H1 (cell line): ENCODE data around the gene CERS5. TPM values are rescaled to one million over a fixed set of nuclear protein-coding genes. Genes with fewer than 3 reads are reported as not detected.

ENCODE experiments used
- CTCF ChIA-PET: fragments of 300-600 bp; sonication (Branson Sonifier 250); formaldehyde crosslinking; loops from one replicate; lab custom pipeline; 2021; ENCODE audit not compliant: partially characterized antibody; lab: Charles Lee
- POLR2A ChIA-PET: fragments of 300-600 bp; sonication (Branson Sonifier 250); formaldehyde crosslinking; loops from one replicate; lab custom pipeline; 2021; ENCODE audit warnings: inconsistent platforms; ENCODE audit not compliant: partially characterized antibody; lab: Charles Lee
- DNase-seq, 2 experiments: peaks; one replicate each; pipeline versions ENCODE4 v3.0.0 to v3.0.0-alpha.2; 2010 to 2022; ENCODE audit warnings: low spot score in 2 of 2, low read depth in 1 of 2, mixed read lengths in 1 of 2
- FAIRE-seq: peaks from 2 replicates; lab custom pipeline; 2011; peaks lifted over from hg19 to GRCh38; lab: Jason Lieb, UNC
- H2AFZ ChIP-seq: 2 replicates; pipeline ENCODE4 v1.8.1; 2012; ENCODE audit warnings: low read length, inconsistent platforms
- H2AK5ac ChIP-seq: 2 replicates; pipeline ENCODE4 v1.6.1; 2013; ENCODE audit warnings: low read depth, low read length
- H2BK120ac ChIP-seq: replicated peaks from 2 replicates; pipeline ENCODE3; 2013; ENCODE audit warnings: low read depth, low read length, inconsistent platforms
- H2BK12ac ChIP-seq: 2 replicates; pipeline ENCODE4 v1.6.1; 2013; ENCODE audit warnings: low read depth, low read length
- H2BK15ac ChIP-seq: 2 replicates; pipeline ENCODE4 v1.6.1; 2013; ENCODE audit warnings: low read length
- H2BK20ac ChIP-seq: 2 replicates; pipeline ENCODE4 v1.6.1; 2013; ENCODE audit warnings: low read length
- H2BK5ac ChIP-seq: 2 replicates; pipeline ENCODE4 v1.6.1; 2013; ENCODE audit warnings: low read depth, low read length
- H3K14ac ChIP-seq: 2 replicates; pipeline ENCODE4 v1.6.1; 2013; ENCODE audit warnings: inconsistent platforms; ENCODE audit not compliant: insufficient read length
- H3K18ac ChIP-seq: 2 replicates; pipeline ENCODE4 v1.6.1; 2013; ENCODE audit warnings: low read length; ENCODE audit errors: extremely low read depth
- H3K23ac ChIP-seq: 2 replicates; pipeline ENCODE4 v1.6.1; 2013; ENCODE audit warnings: inconsistent platforms; ENCODE audit not compliant: insufficient read length
- H3K23me2 ChIP-seq: 2 replicates; pipeline ENCODE4 v1.6.1; 2013; ENCODE audit warnings: low read depth, low read length
- H3K27ac ChIP-seq: 2 replicates; pipeline ENCODE4 v1.6.1; 2011; ENCODE audit warnings: low read depth, low read length, inconsistent platforms
- H3K27me3 ChIP-seq, 4 experiments: replicated peaks in 1 of 4; 1 replicate in 1 of 4; 2 replicates in 3 of 4; pipeline versions ENCODE4 v1.6.1 to v1.8.1; 2011 to 2013; ENCODE audit warnings: low read length in 3 of 4, mild to moderate bottlenecking in 3 of 4, inconsistent platforms in 2 of 4, mixed read lengths in 2 of 4, moderate library complexity in 1 of 4; ENCODE audit not compliant: control insufficient read depth in 3 of 4, insufficient read depth in 3 of 4; ENCODE audit errors: extremely low read depth in 1 of 4
- H3K36me3 ChIP-seq, 4 experiments: 2 replicates each; pipeline versions ENCODE4 v1.6.1 to v1.8.1; 2011 to 2013; ENCODE audit warnings: mild to moderate bottlenecking in 4 of 4, low read length in 3 of 4, moderate library complexity in 2 of 4, control low read depth in 1 of 4, inconsistent platforms in 1 of 4; ENCODE audit not compliant: insufficient read depth in 4 of 4, control insufficient read depth in 2 of 4
- H3K4ac ChIP-seq: replicated peaks from 2 replicates; pipeline ENCODE3; 2013; ENCODE audit warnings: low read length, low read depth, mixed read lengths, inconsistent platforms; ENCODE audit not compliant: insufficient read length
- H3K4me1 ChIP-seq, 4 experiments: replicated peaks in 1 of 4; 1 replicate in 1 of 4; 2 replicates in 3 of 4; pipeline versions ENCODE4 v1.6.1 to v1.8.1; 2011 to 2013; ENCODE audit warnings: low read length in 3 of 4, inconsistent platforms in 2 of 4, mixed read lengths in 1 of 4; ENCODE audit not compliant: insufficient read depth in 4 of 4, control insufficient read depth in 3 of 4
- H3K4me2 ChIP-seq, 2 experiments: 2 replicates each; pipeline versions ENCODE4 v1.6.1 to v1.8.1; 2011 to 2013; ENCODE audit warnings: low read depth in 2 of 2, low read length in 2 of 2, control low read depth in 1 of 2, inconsistent platforms in 1 of 2, mild to moderate bottlenecking in 1 of 2; ENCODE audit not compliant: insufficient read depth in 1 of 2
- H3K4me3 ChIP-seq, 4 experiments: fragments of 200-600, 300-600 bp in 1 of 4; sonication (generic), shearing (Covaris generic), sonication (Bioruptor Twin) in 1 of 4; 2 replicates each; pipeline versions ENCODE4 v1.5.1 to v1.8.1; 2011 to 2016; ENCODE audit warnings: low read length in 4 of 4, low read depth in 3 of 4, control low read depth in 2 of 4, inconsistent platforms in 2 of 4, mild to moderate bottlenecking in 2 of 4, mixed read lengths in 1 of 4, moderate library complexity in 1 of 4; ENCODE audit not compliant: insufficient read depth in 2 of 4; ENCODE audit errors: extremely low read depth in 1 of 4
- H3K56ac ChIP-seq: replicated peaks from 2 replicates; pipeline ENCODE3; 2013; ENCODE audit warnings: low read depth, mild to moderate bottlenecking, mixed read lengths, low read length, inconsistent platforms; ENCODE audit not compliant: insufficient read length
- H3K79me1 ChIP-seq: 2 replicates; pipeline ENCODE4 v1.6.1; 2013; ENCODE audit warnings: low read depth, low read length, control low read depth
- H3K79me2 ChIP-seq, 2 experiments: 2 replicates each; pipeline versions ENCODE4 v1.6.1 to v1.8.1; 2012 to 2013; ENCODE audit warnings: low read length in 2 of 2, mild to moderate bottlenecking in 2 of 2, inconsistent platforms in 1 of 2; ENCODE audit not compliant: insufficient read depth in 2 of 2, control insufficient read depth in 1 of 2
- H3K9ac ChIP-seq, 4 experiments: replicated peaks in 1 of 4; 1 replicate in 1 of 4; 2 replicates in 3 of 4; pipeline versions ENCODE4 v1.6.1 to v1.8.1; 2011 to 2013; ENCODE audit warnings: low read depth in 3 of 4, low read length in 3 of 4, control low read depth in 2 of 4, mild to moderate bottlenecking in 2 of 4, moderate library complexity in 2 of 4, inconsistent platforms in 1 of 4; ENCODE audit errors: extremely low read depth in 1 of 4
- H3K9me3 ChIP-seq, 2 experiments: 2 replicates each; pipeline versions ENCODE4 v1.6.1 to v1.8.1; 2012 to 2013; ENCODE audit warnings: mild to moderate bottlenecking in 2 of 2, moderate library complexity in 2 of 2, control low read depth in 1 of 2, inconsistent platforms in 1 of 2, low read depth in 1 of 2, low read length in 1 of 2, mixed read lengths in 1 of 2; ENCODE audit not compliant: insufficient read depth in 2 of 2
- H4K20me1 ChIP-seq, 2 experiments: replicated peaks in 1 of 2; 2 replicates each; pipeline versions ENCODE3 to v1.8.1; 2011 to 2013; ENCODE audit warnings: inconsistent platforms in 2 of 2, low read length in 2 of 2, mild to moderate bottlenecking in 1 of 2; ENCODE audit not compliant: insufficient read depth in 2 of 2, control insufficient read depth in 1 of 2
- H4K5ac ChIP-seq: 2 replicates; pipeline ENCODE4 v1.6.1; 2013; ENCODE audit warnings: low read length, low read depth, mixed read lengths, inconsistent platforms; ENCODE audit not compliant: insufficient read length
- H4K8ac ChIP-seq: 2 replicates; pipeline ENCODE4 v1.8.0; 2013; ENCODE audit warnings: mild to moderate bottlenecking, moderate library complexity, low read length, inconsistent platforms; ENCODE audit not compliant: insufficient read depth; ENCODE audit errors: extremely low read depth
- H4K91ac ChIP-seq: replicated peaks from 2 replicates; pipeline ENCODE3; 2013; ENCODE audit warnings: low read length, mixed read lengths, inconsistent platforms; ENCODE audit not compliant: insufficient read length
- BCL11A ChIP-seq, 2 experiments: IDR thresholded peaks; one replicate each; pipeline ENCODE4 v1.6.1; 2011; ENCODE audit warnings: low read depth in 2 of 2, low read length in 2 of 2, mild to moderate bottlenecking in 2 of 2
- CHD1 ChIP-seq: IDR thresholded peaks from 2 replicates; pipeline ENCODE4 v1.6.1; 2012; ENCODE audit warnings: low read depth, low read length, improper control_type of control experiment
- CREB1 ChIP-seq: IDR thresholded peaks from 2 replicates; pipeline ENCODE4 v1.6.1; 2012; ENCODE audit warnings: inconsistent platforms
- CTBP2 ChIP-seq: IDR thresholded peaks from 2 replicates; pipeline ENCODE4 v1.7.0; 2011; ENCODE audit warnings: borderline replicate concordance, mild to moderate bottlenecking, moderate library complexity, mixed read lengths, low read length; ENCODE audit not compliant: insufficient read depth, insufficient read length
- EP300 ChIP-seq, 2 experiments: IDR thresholded peaks; 1 replicate in 1 of 2; 2 replicates in 1 of 2; pipeline ENCODE4 v1.6.1; 2011 to 2012; ENCODE audit warnings: low read depth in 2 of 2, low read length in 2 of 2, mild to moderate bottlenecking in 2 of 2, borderline replicate concordance in 1 of 2, inconsistent platforms in 1 of 2, moderate library complexity in 1 of 2
- EZH2 ChIP-seq: fragments of 200-600 bp; sonication (generic); IDR thresholded peaks from 2 replicates; pipeline ENCODE4 v1.7.1; 2012; ENCODE audit warnings: low read depth, mild to moderate bottlenecking, moderate library complexity, low read length, inconsistent platforms; ENCODE audit not compliant: severe bottlenecking
- GABPA ChIP-seq: IDR thresholded peaks from 2 replicates; pipeline ENCODE4 v1.6.1; 2011; ENCODE audit warnings: mild to moderate bottlenecking, low read length, moderate library complexity, borderline replicate concordance; ENCODE audit not compliant: insufficient read depth
- RAD21 ChIP-seq, 2 experiments: IDR thresholded peaks in 1 of 2; conservative IDR thresholded peaks in 1 of 2; 2 replicates each; pipeline ENCODE4 v1.6.1; 2011; ENCODE audit warnings: low read depth in 2 of 2, low read length in 2 of 2, improper control_type of control experiment in 1 of 2, inconsistent platforms in 1 of 2, mild to moderate bottlenecking in 1 of 2, moderate library complexity in 1 of 2
- TAF1 ChIP-seq: IDR thresholded peaks from 2 replicates; pipeline ENCODE4 v1.6.1; 2011; ENCODE audit warnings: mild to moderate bottlenecking, low read depth, low read length
- TAF7 ChIP-seq: optimal IDR thresholded peaks from 2 replicates; pipeline ENCODE3; 2011; ENCODE audit warnings: low read depth, mild to moderate bottlenecking, inconsistent platforms, low read length, moderate library complexity, borderline replicate concordance
- TBP ChIP-seq: IDR thresholded peaks from 2 replicates; pipeline ENCODE4 v1.6.1; 2011; ENCODE audit warnings: low read depth, low read length, improper control_type of control experiment
- TCF12 ChIP-seq: IDR thresholded peaks from 2 replicates; pipeline ENCODE4 v1.6.1; 2011; ENCODE audit warnings: low read depth, mild to moderate bottlenecking, low read length
- WGBS, 2 experiments: shearing (Covaris generic) in 1 of 2; methylation state at CpG; one replicate each; pipeline versions ENCODE4 v1.1.6 to v1.1.7; 2013 to 2015; ENCODE audit warnings: low lambda C conversion rate in 2 of 2, mixed read lengths in 2 of 2, inconsistent platforms in 1 of 2, low coverage in 1 of 2, missing lambda C conversion rate in 1 of 2; ENCODE audit not compliant: insufficient replicate concordance in 2 of 2, insufficient coverage in 1 of 2, insufficient read length in 1 of 2; ENCODE audit errors: extremely low coverage in 1 of 2, missing lambda C conversion rate in 1 of 2; 5-methylcytosine and 5-hydroxymethylcytosine counted together
- polyA plus RNA-seq, 7 experiments: library from polyadenylated mRNA; depleted of rRNA in 3 of 7; stranded (reverse) in 5 of 7; unstranded in 2 of 7; fragments of >200 nt in 5 of 7; fragments of 200-250 nt in 2 of 7; gene quantifications; 1 replicate in 5 of 7; 2 replicates in 1 of 7; 4 replicates in 1 of 7; pipeline versions ENCODE4 v1.2.1 to v1.2.3, GENCODE V29; 2011 to 2013; ENCODE audit warnings: missing spikeins in 2 of 7, mixed read lengths in 2 of 7
- total RNA-seq: library from RNA; stranded (reverse); fragmentation: NEBNext Ultra II Directional; extraction: Animal tissue kit (Norgen Biotek cat#: 25700); gene quantifications from 2 replicates; pipeline ENCODE4 v1.2.1, GENCODE V29; 2021
- TF ChIP-seq, protein P1 (sequence below): IDR thresholded peaks from 2 replicates; pipeline ENCODE4 v1.6.1; 2012; ENCODE audit warnings: inconsistent platforms

Gene CERS5
- total and polyA plus RNA-seq, 2 of the 8 experiments (the other 6 are each of a cell fraction or from before 2014, with no cell fraction given): 69.2 to 119 TPM

DNA sequence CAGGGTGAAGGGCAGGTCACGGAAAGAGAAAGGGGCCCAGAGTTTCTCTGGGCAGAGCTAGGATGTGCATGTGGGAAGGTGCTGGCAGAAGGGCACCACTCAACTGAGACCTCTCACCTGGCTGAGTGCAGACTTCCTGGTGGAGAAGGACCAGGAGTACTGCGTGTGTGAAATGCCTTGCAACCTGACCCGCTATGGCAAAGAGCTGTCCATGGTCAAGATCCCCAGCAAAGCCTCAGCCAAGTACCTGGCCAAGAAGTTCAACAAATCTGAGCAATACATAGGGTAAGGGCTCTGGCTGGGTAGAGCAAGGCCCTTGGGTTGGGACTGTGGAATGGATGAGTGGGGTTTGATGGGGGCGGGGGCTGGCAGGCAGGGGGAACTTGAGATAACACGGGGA lies 87.4 kb downstream of the CERS5 start:
- no peak for TF ChIP-seq EP300 (IDR thresholded peaks at IDR 0.05; ENCODE audit: borderline replicate concordance in 1 of 2, low read depth in 2 of 2, low read length in 2 of 2)
- TF ChIP-seq TAF1: no peak
- TF ChIP-seq TAF7: no peak
- no peak for TF ChIP-seq CHD1
- TF ChIP-seq TCF12: no peak
- TF ChIP-seq CTBP2: no peak
- TF ChIP-seq BCL11A (IDR thresholded peaks at IDR 0.05; ENCODE audit: low read depth in 2 of 2, low read length in 2 of 2): no peak
- TF ChIP-seq GABPA: no peak
- TF ChIP-seq, protein P1, sequence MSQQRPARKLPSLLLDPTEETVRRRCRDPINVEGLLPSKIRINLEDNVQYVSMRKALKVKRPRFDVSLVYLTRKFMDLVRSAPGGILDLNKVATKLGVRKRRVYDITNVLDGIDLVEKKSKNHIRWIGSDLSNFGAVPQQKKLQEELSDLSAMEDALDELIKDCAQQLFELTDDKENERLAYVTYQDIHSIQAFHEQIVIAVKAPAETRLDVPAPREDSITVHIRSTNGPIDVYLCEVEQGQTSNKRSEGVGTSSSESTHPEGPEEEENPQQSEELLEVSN: no peak
- TF ChIP-seq CREB1: no peak
- no peak for TF ChIP-seq TBP
- TF ChIP-seq EZH2: no peak
- TF ChIP-seq RAD21 (IDR thresholded peaks at IDR 0.05 in 1 of 2, conservative IDR thresholded peaks at IDR 0.05 in 1 of 2; ENCODE audit: low read depth in 2 of 2, low read length in 2 of 2): no peak
- Histone ChIP-seq H3K18ac (no peak overlapping the region), H3K56ac (no peak overlapping the region), H4K5ac (no peak overlapping the region), H3K27ac (no peak overlapping the region), H3K4me3 (no peak overlapping the region), H2BK120ac (no peak overlapping the region), H2AFZ (no peak overlapping the region), H3K79me1 (no peaks in the 10 kb centered on the region), H3K4ac (no peak overlapping the region), H3K79me2 (peaks cover 0 to 3% of the 10 kb centered on the region in 2 experiments; a peak in 1 of 4 replicates), H3K4me1 (peaks cover 0 to 8% (median under 1%) of the 10 kb centered on the region in 4 experiments; a peak in 2 of 7 replicates), H2BK12ac (no peak overlapping the region), H3K23me2 (peaks cover 3% of the 10 kb centered on the region), H2BK20ac (no peak overlapping the region), H3K4me2 (no peak overlapping the region), H2AK5ac (no peak overlapping the region), H4K20me1 (no peaks in the 10 kb centered on the region), H3K9me3 (no peaks in the 10 kb centered on the region), H3K14ac (no peak overlapping the region), H3K23ac (no peak overlapping the region), H2BK5ac (no peak overlapping the region), H3K27me3 (peaks cover 0 to 15% (median 9%) of the 10 kb centered on the region in 4 experiments; a peak in 5 of 7 replicates), H4K91ac (no peak overlapping the region), H3K36me3 (no peaks in the 10 kb centered on the region), H4K8ac (no peak overlapping the region), H2BK15ac (no peak overlapping the region), H3K9ac (no peak overlapping the region)
- FAIRE-seq (no peak), DNase-seq (no peak)
- CTCF ChIA-PET: interaction anchor here (0.7 to 27.3 kb wide), 8 partner anchors 9 to 773 kb away, joined by 3 to 625 read pairs (median 4); partner anchors contain the start of genes AQP6, COX14 and GPD1
- POLR2A ChIA-PET: interaction anchor here (1.6 to 1.7 kb wide), 3 partner anchors 8 to 87 kb away, joined by 4 to 6 read pairs (median 4); partner anchors contain the start of gene CERS5
- WGBS, 2 experiments: 90% methylated on average over 4 of the region's 5 CpGs; no CpG with 5 or more reads in 1 of the 2 experiments
